Smooth muscle cell (in vitro differentiated cells): Measurements from ENCODE around the gene DDIT4. TPM values are rescaled to one million over a fixed set of nuclear protein-coding genes. Genes with fewer than 3 reads are reported as not detected.
"Not testable (repeated sequence)": the region's sequence is repeated elsewhere in the genome, so short reads cannot be mapped to it uniquely, and the experiment has no call there.

Experiments
- DNase-seq: peaks from one replicate; lab custom pipeline; 2025; ENCODE audit not compliant: unreplicated experiment; lab: John Stamatoyannopoulos, UW
- H2AFZ ChIP-seq: fragments of 200-600 bp; sonication (generic); 2 replicates; pipeline ENCODE4 v1.6.0; 2016; ENCODE audit warnings: antibody characterized with exemption, low read depth, mild to moderate bottlenecking
- H3F3A ChIP-seq: fragments of 200-600 bp; sonication (generic); 2 replicates; pipeline ENCODE4 v1.6.0; 2017; ENCODE audit warnings: antibody characterized with exemption, low read depth
- H3K27ac ChIP-seq: fragments of 200-600 bp; sonication (generic); 2 replicates; pipeline ENCODE4 v1.5.1; 2016; ENCODE audit warnings: low read depth, mild to moderate bottlenecking
- H3K27me3 ChIP-seq: fragments of 200-600 bp; sonication (generic); 2 replicates; pipeline ENCODE4 v1.6.1; 2016; ENCODE audit warnings: low read depth, mild to moderate bottlenecking
- H3K36me3 ChIP-seq: fragments of 200-600 bp; sonication (generic); 2 replicates; pipeline ENCODE4 v1.5.1; 2016; ENCODE audit warnings: low read depth
- H3K4me1 ChIP-seq: fragments of 200-600 bp; sonication (generic); 2 replicates; pipeline ENCODE4 v1.5.1; 2016; ENCODE audit warnings: low read depth
- H3K4me2 ChIP-seq: fragments of 200-600 bp; sonication (generic); 2 replicates; pipeline ENCODE4 v1.6.0; 2016; ENCODE audit warnings: mild to moderate bottlenecking
- H3K4me3 ChIP-seq: fragments of 200-600 bp; sonication (generic); 2 replicates; pipeline ENCODE4 v1.5.1; 2016; ENCODE audit warnings: mild to moderate bottlenecking
- H3K79me2 ChIP-seq: fragments of 200-600 bp; sonication (generic); 2 replicates; pipeline ENCODE4 v1.6.0; 2016; ENCODE audit warnings: low read depth, mild to moderate bottlenecking
- H3K9ac ChIP-seq: fragments of 200-600 bp; sonication (generic); 2 replicates; pipeline ENCODE4 v1.6.0; 2016; ENCODE audit warnings: low read depth
- H3K9me3 ChIP-seq: fragments of 200-600 bp; sonication (generic); replicated peaks from 2 replicates; pipeline ENCODE4 v1.5.1; 2016; ENCODE audit warnings: low read depth
- H4K20me1 ChIP-seq: fragments of 200-600 bp; sonication (generic); 2 replicates; pipeline ENCODE4 v1.6.0; 2016; ENCODE audit warnings: low read depth
- WGBS: methylation state at CpG from one replicate; pipeline ENCODE4 v1.1.7; 2016; ENCODE audit warnings: low lambda C conversion rate; 5-methylcytosine and 5-hydroxymethylcytosine counted together
- polyA plus RNA-seq: library from polyadenylated mRNA; unstranded; fragments of >200 nt; fragmentation: Nextera tagmentation; extraction: Ambion mirVana; gene quantifications from 2 replicates; pipeline ENCODE4 v1.2.1, GENCODE V29; 2016
- total RNA-seq: library from RNA; depleted of rRNA; stranded (reverse); fragments of >200 nt; gene quantifications from 2 replicates; pipeline ENCODE4 v1.2.3, GENCODE V29; 2014
- TF ChIP-seq, protein P1 (sequence below): fragments of 200-600 bp; sonication (generic); IDR thresholded peaks from 2 replicates; pipeline ENCODE4 v1.5.1; 2017; ENCODE audit warnings: borderline replicate concordance, mild to moderate bottlenecking, antibody characterized with exemption; ENCODE audit not compliant: insufficient read depth, poor library complexity, severe bottlenecking

Gene DDIT4
- total and polyA plus RNA-seq, 2 experiments from 2014 or later: 198 to 248 TPM

DNA sequence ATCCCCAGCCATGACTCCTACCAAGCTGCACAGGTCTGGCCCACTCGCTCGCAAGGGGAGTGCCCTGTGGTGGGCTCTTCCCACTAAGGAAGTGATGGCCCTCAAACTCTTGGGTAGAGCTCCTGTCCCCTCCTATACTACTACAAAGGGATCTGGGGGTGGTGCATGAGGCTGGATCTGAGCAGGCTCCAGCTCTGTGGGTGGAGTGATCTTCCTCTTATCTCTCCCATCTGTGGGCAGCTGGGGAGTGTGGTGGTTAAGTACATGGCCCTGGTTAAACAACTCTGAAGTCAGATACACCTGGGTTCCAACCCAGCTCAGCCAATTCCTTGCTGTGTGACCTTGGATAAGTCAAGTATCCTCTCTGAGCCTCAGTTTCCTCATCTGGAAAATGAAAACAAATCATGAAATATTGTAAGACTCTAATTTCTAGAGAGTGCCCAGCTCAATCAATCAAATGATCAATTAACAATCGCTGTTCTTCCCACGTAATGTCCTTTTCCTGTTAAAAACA is 17.4 kb downstream of the DDIT4 start:
- Histone ChIP-seq H3K79me2 (no peaks in the 10 kb centered on the region), H2AFZ (no peak overlapping the region), H3F3A (peaks cover 4% of the 10 kb centered on the region), H3K4me3 (no peak overlapping the region), H3K9ac (no peak overlapping the region), H3K27me3 (no peaks in the 10 kb centered on the region), H3K4me2 (no peak overlapping the region), H3K9me3 (no peaks in the 10 kb centered on the region), H3K4me1 (no peaks in the 10 kb centered on the region), H3K27ac (no peak overlapping the region), H4K20me1 (no peaks in the 10 kb centered on the region), H3K36me3 (no peaks in the 10 kb centered on the region)
- DNase-seq: no peak
- WGBS: 96% methylated on average over 4 of the region's 4 CpGs
- TF ChIP-seq, protein P1, sequence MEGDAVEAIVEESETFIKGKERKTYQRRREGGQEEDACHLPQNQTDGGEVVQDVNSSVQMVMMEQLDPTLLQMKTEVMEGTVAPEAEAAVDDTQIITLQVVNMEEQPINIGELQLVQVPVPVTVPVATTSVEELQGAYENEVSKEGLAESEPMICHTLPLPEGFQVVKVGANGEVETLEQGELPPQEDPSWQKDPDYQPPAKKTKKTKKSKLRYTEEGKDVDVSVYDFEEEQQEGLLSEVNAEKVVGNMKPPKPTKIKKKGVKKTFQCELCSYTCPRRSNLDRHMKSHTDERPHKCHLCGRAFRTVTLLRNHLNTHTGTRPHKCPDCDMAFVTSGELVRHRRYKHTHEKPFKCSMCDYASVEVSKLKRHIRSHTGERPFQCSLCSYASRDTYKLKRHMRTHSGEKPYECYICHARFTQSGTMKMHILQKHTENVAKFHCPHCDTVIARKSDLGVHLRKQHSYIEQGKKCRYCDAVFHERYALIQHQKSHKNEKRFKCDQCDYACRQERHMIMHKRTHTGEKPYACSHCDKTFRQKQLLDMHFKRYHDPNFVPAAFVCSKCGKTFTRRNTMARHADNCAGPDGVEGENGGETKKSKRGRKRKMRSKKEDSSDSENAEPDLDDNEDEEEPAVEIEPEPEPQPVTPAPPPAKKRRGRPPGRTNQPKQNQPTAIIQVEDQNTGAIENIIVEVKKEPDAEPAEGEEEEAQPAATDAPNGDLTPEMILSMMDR: no peak

DNA sequence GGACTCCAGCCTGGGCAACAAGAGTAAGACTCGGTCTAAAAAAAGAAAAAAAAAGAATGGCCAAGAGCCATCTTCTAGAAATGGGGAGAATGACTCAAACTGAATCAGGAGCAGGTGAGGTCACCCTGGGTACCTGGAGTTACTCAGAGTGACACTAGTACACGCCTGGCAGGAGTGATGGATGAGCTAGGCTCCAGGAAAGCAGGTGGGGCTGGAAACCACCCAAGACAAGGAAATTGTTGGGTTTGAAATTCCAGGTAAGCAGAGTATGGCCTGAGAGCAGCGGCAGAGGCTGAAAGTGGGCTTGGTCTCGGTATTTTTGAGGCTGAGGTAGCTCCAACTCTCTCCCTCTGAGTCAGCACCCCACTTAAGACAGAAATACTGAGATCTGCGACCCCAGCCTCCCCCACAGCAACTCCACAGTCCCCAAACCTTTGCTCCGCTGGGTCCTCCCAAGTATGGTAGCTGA is 18.5 kb downstream of the DDIT4 start:
- H3K36me3 ChIP-seq: no peaks in the 10 kb centered on the region
- H4K20me1 ChIP-seq: no peaks in the 10 kb centered on the region
- no peak overlapping the region for H3K4me2 ChIP-seq
- no peak overlapping the region for H3K4me3 ChIP-seq
- H3K9me3 ChIP-seq: no peaks in the 10 kb centered on the region
- DNase-seq: no peak
- H3K4me1 ChIP-seq: no peaks in the 10 kb centered on the region
- TF ChIP-seq, protein P1: no peak
- H3K79me2 ChIP-seq: no peaks in the 10 kb centered on the region
- peaks cover 9% of the 10 kb centered on the region for H3F3A ChIP-seq
- peak overlapping the region; percentile 65 for H3K27ac ChIP-seq
- no peaks in the 10 kb centered on the region for H3K27me3 ChIP-seq
- H3K9ac ChIP-seq: peak overlapping the region; percentile 22
- WGBS: 75% methylated on average over 6 of the region's 6 CpGs
- no peak overlapping the region for H2AFZ ChIP-seq

DNA sequence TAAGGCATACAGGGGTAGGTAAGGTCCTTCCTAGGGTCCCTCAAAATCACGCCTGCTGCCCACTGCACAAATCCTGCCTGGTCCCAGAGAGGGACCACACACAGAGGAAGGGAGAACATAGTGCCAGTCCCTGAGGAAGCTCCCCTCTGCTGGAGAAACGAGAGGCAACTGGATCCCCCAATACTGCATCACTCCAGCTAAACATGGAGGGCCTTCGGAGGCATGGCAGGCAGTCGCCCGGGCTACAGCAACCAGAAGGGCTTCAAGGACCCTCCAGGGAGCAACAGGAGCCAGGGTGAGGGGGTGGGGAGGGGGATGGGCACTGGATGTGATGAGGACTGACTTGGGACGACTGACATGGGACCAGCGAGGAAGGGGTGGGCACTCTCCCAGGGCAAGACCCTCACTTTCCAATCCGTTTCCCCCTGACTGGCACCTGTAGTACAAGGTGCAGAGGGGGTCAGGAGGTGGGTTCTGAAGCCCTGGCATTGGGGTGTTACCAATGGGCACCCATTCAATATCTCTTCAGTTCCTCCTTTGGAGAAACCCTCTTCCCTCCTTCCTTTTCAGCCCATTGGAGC is 21.7 kb downstream of the DDIT4 start:
- H3K4me3 ChIP-seq: no peak overlapping the region
- no peak overlapping the region for H3K4me2 ChIP-seq
- no peaks in the 10 kb centered on the region for H3K79me2 ChIP-seq
- H3K36me3 ChIP-seq: no peaks in the 10 kb centered on the region
- peak overlapping the region; percentile 83 for H3K27ac ChIP-seq
- no peak overlapping the region for H3K9ac ChIP-seq
- no peaks in the 10 kb centered on the region for H3K9me3 ChIP-seq
- TF ChIP-seq, protein P1: no peak
- WGBS: 91% methylated on average over 8 of the region's 8 CpGs
- H3K27me3 ChIP-seq: no peaks in the 10 kb centered on the region
- H2AFZ ChIP-seq: no peak overlapping the region
- peaks cover 9% of the 10 kb centered on the region for H3F3A ChIP-seq
- no peak for DNase-seq
- no peaks in the 10 kb centered on the region for H4K20me1 ChIP-seq
- peaks cover 6% of the 10 kb centered on the region for H3K4me1 ChIP-seq

DNA sequence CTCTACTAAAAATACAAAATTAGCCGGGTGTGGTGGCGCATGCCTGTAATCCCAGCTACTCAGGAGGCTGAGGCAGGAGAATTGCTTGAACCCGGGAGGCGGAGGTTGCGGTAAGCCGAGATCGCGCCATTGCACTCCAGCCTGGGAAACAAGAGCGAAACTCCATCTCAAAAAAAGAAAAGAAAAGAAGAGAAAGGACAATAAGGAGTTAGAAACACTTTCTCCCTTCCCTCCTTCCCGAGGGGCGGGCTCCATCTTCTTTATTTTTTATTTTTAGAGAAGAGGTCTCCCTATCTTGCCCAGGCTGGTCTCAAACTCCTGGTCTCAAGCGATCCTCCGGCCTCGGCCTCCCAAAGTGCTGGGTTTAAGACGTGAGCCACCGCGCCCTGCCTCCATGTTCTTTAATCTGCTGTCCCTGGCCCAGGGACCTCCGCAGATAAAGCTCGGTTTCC is 23.1 kb downstream of the DDIT4 start:
- H3K4me3 ChIP-seq, H2AFZ ChIP-seq: not testable (repeated sequence)
- peak overlapping the region; percentile 8 for H3K4me2 ChIP-seq

More for the DNA sequence above, 23.1 kb downstream of the DDIT4 start:
- H3K36me3 ChIP-seq, H3K79me2 ChIP-seq, H3K4me1 ChIP-seq, H3K27me3 ChIP-seq, H3F3A ChIP-seq, H3K9me3 ChIP-seq, H4K20me1 ChIP-seq, DNase-seq: not testable (repeated sequence)
- WGBS: 83% methylated on average over 19 of the region's 19 CpGs
- Histone ChIP-seq H3K27ac (peak overlapping the region; percentile 83), H3K9ac (peak overlapping the region; percentile 78)
